LNCaP clone FGC (cell line): ENCODE results near the gene NDUFV1.

Experiments used
- DNase-seq: peaks from one replicate; pipeline ENCODE4 v3.0.0-alpha.2; 2011; ENCODE audit warnings: low read depth
- H3K4me3 ChIP-seq: 2 replicates; pipeline ENCODE4 v1.5.1; 2011; ENCODE audit warnings: mild to moderate bottlenecking, low read depth, low read length, control low read depth
- CTCF ChIP-seq: IDR thresholded peaks from 2 replicates; pipeline ENCODE4 v1.5.1; 2012; ENCODE audit warnings: mild to moderate bottlenecking; ENCODE audit not compliant: control insufficient read depth, insufficient read depth; ENCODE audit errors: extremely low read depth

The NDUFV1 gene

GRCh38 chr11:67631853-67632174 is 25.1 kb downstream of the NDUFV1 start:
- TF ChIP-seq CTCF: no peak
- DNase-seq: no peak
- no peak overlapping the region for H3K4me3 ChIP-seq

- no peak for TF ChIP-seq CTCF
- DNase-seq: peak; percentile 71
- H3K4me3 ChIP-seq: no peak overlapping the region
Observed at GRCh38 chr11:67632175-67632981, 25.6 kb downstream of the NDUFV1 start.

GRCh38 chr11:67632982-67633755 is 26.4 kb downstream of the NDUFV1 start:
- H3K4me3 ChIP-seq: no peak overlapping the region
- DNase-seq: no peak
- TF ChIP-seq CTCF: no peak

DNA sequence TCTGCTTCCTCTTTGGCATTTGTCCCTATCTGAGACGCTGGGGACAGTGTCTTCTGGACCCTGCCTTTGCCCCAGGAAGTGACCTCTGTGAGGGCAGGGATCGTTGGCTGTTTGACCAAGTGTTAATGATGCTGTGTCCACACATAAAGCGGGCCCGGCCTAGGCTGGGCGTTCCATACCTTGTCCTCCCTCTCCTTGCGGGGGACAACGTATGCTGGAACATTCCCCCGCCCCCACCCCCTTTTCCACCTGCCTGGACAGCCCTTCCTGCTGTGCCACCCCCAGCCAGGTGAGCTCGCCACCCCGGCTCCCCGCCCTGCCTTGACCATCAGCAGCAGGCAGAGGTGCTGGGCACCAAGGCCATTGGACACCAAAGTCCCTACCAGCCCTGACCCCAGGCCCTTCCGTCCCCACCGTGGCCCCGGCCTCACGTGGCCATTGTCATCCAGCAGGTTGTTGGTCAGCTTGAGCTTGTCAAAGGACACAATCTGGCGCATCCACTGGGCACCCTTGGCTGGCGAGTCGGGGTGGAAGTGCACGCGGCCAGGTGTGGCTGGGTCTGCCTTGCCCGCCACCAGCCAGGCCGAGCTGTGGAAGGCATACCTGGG is 27.1 kb downstream of the NDUFV1 start:
- TF ChIP-seq CTCF: no peak
- no peak for DNase-seq
- H3K4me3 ChIP-seq: no peak overlapping the region

- TF ChIP-seq CTCF: no peak
- DNase-seq: no peak
- no peak overlapping the region for H3K4me3 ChIP-seq
Observed at GRCh38 chr11:67634366-67635230, 27.9 kb downstream of the NDUFV1 start.

DNA sequence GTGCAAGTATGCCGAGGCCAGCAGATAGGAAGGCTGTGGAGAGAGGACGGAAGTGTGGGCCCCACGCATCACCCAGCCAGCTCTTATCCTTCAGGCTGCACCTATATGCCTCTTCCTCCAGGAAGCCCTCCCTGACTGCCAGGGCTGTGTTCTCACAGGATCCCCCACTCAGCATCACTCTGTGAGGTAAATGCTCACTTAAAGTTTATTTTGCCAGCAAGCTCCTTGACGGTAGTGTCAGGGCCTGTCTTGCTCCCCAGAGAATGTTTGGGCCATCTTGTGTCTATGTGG is 28.4 kb downstream of the NDUFV1 start:
- no peak for TF ChIP-seq CTCF
- no peak overlapping the region for H3K4me3 ChIP-seq
- DNase-seq: no peak
